ENCODE measurements around the gene KCNA1. TPM values are rescaled to one million over a fixed set of nuclear protein-coding genes. Genes with fewer than 3 reads are reported as not detected.

KCNA1 gene
- total RNA-seq, 1 experiment from 2014 or later: not detected

GRCh38 chr12:4933411-4933810 is 23.7 kb downstream of the KCNA1 start:
- H3K27me3 ChIP-seq (replicated peaks; ENCODE audit: insufficient read depth, low read depth, low read length, poor library complexity): peaks cover 73% of the 10 kb centered on the region
- no peak for TF ChIP-seq EZH2 (IDR thresholded peaks at IDR 0.05; ENCODE audit: borderline replicate concordance, low read depth, low read length, poor library complexity, severe bottlenecking)
- no peak for TF ChIP-seq CTCF (conservative IDR thresholded peaks at IDR 0.05; ENCODE audit: low read depth, low read length)
- no TSS peak for BruUV-seq (replicated peaks)
- H3K36me3 ChIP-seq (ENCODE audit: insufficient read depth, low read length, poor library complexity, severe bottlenecking): no peaks in the 10 kb centered on the region
- ChIA-PET POLR2A (ENCODE audit: low non-redundant PET) (no interaction called here), CTCF (no interaction called here)
- H3K27ac ChIP-seq (ENCODE audit: low read depth, low read length, poor library complexity, severe bottlenecking): no peak overlapping the region
- no peak for DNase-seq (ENCODE audit: low spot score)
- no peaks in the 10 kb centered on the region for H3K4me1 ChIP-seq (ENCODE audit: insufficient read depth, low read length, poor library complexity, severe bottlenecking)
- no peaks in the 10 kb centered on the region for H3K9me3 ChIP-seq (ENCODE audit: low read depth, low read length, poor library complexity, severe bottlenecking)
- intact Hi-C loops (cut with micrococcal nuclease; ENCODE audit: unreplicated experiment): no loop called here
- no peak overlapping the region for H3K4me3 ChIP-seq (ENCODE audit: low read depth, low read length, poor library complexity, severe bottlenecking)

GRCh38 chr12:4934407-4935035 is 24.8 kb downstream of the KCNA1 start:
- no peak for DNase-seq (ENCODE audit: low spot score)
- H3K9me3 ChIP-seq (ENCODE audit: low read depth, low read length, poor library complexity, severe bottlenecking): no peaks in the 10 kb centered on the region
- intact Hi-C loops (cut with micrococcal nuclease; ENCODE audit: unreplicated experiment): no loop called here
- no peaks in the 10 kb centered on the region for H3K36me3 ChIP-seq (ENCODE audit: insufficient read depth, low read length, poor library complexity, severe bottlenecking)
- CTCF ChIA-PET: interaction anchor here (0.6 kb wide), 1 partner anchor 228 kb away, joined by 3 read pairs; no protein-coding TSS in a partner anchor
- BruUV-seq (replicated peaks): no TSS peak
- TF ChIP-seq CTCF (conservative IDR thresholded peaks at IDR 0.05; ENCODE audit: low read depth, low read length): no peak
- no peak for TF ChIP-seq EZH2 (IDR thresholded peaks at IDR 0.05; ENCODE audit: borderline replicate concordance, low read depth, low read length, poor library complexity, severe bottlenecking)
- no peak overlapping the region for H3K4me3 ChIP-seq (ENCODE audit: low read depth, low read length, poor library complexity, severe bottlenecking)
- H3K27ac ChIP-seq (ENCODE audit: low read depth, low read length, poor library complexity, severe bottlenecking): no peak overlapping the region
- POLR2A ChIA-PET (ENCODE audit: low non-redundant PET): no interaction called here
- H3K4me1 ChIP-seq (ENCODE audit: insufficient read depth, low read length, poor library complexity, severe bottlenecking): no peaks in the 10 kb centered on the region
- H3K27me3 ChIP-seq (replicated peaks; ENCODE audit: insufficient read depth, low read depth, low read length, poor library complexity): peaks cover 73% of the 10 kb centered on the region

- peaks cover 63% of the 10 kb centered on the region for H3K27me3 ChIP-seq (replicated peaks; ENCODE audit: insufficient read depth, low read depth, low read length, poor library complexity)
- no peak overlapping the region for H3K27ac ChIP-seq (ENCODE audit: low read depth, low read length, poor library complexity, severe bottlenecking)
- no peaks in the 10 kb centered on the region for H3K9me3 ChIP-seq (ENCODE audit: low read depth, low read length, poor library complexity, severe bottlenecking)
- no peak for DNase-seq (ENCODE audit: low spot score)
- no peak for TF ChIP-seq EZH2 (IDR thresholded peaks at IDR 0.05; ENCODE audit: borderline replicate concordance, low read depth, low read length, poor library complexity, severe bottlenecking)
- no peak for TF ChIP-seq CTCF (conservative IDR thresholded peaks at IDR 0.05; ENCODE audit: low read depth, low read length)
- intact Hi-C loops (cut with micrococcal nuclease; ENCODE audit: unreplicated experiment): no loop called here
- H3K4me1 ChIP-seq (ENCODE audit: insufficient read depth, low read length, poor library complexity, severe bottlenecking): no peaks in the 10 kb centered on the region
- no peak overlapping the region for H3K4me3 ChIP-seq (ENCODE audit: low read depth, low read length, poor library complexity, severe bottlenecking)
- no peaks in the 10 kb centered on the region for H3K36me3 ChIP-seq (ENCODE audit: insufficient read depth, low read length, poor library complexity, severe bottlenecking)
- ChIA-PET POLR2A (ENCODE audit: low non-redundant PET) (no interaction called here), CTCF (no interaction called here)
- BruUV-seq (replicated peaks): no TSS peak
Measured at GRCh38 chr12:4938900-4939299, 29.2 kb downstream of the KCNA1 start.

Data from A673 (cell line).